Loucy (cell line): Measurements from ENCODE around the gene ZNF154.

Experiments used
- H2AFZ ChIP-seq: fragments of 200-600 bp; sonication (generic); 2 replicates; pipeline ENCODE4 v1.6.0; 2016; ENCODE audit warnings: antibody characterized with exemption, mild to moderate bottlenecking, low read length, moderate library complexity
- H3F3A ChIP-seq: fragments of 200-600 bp; 2 replicates; pipeline ENCODE4 v1.6.0; 2016; ENCODE audit warnings: antibody characterized with exemption, low read depth, mild to moderate bottlenecking
- H3K27me3 ChIP-seq: fragments of 200-600 bp; sonication (generic); 2 replicates; pipeline ENCODE4 v1.6.1; 2014; ENCODE audit warnings: low read length, mild to moderate bottlenecking; ENCODE audit not compliant: insufficient read depth, poor library complexity, severe bottlenecking
- H3K36me3 ChIP-seq: fragments of 200-600 bp; sonication (generic); 2 replicates; pipeline ENCODE4 v1.6.1; 2016; ENCODE audit warnings: low read length; ENCODE audit not compliant: insufficient read depth
- H3K4me1 ChIP-seq: fragments of 200-600 bp; sonication (generic); 2 replicates; pipeline ENCODE4 v1.5.1; 2014; ENCODE audit warnings: low read length, mild to moderate bottlenecking; ENCODE audit not compliant: insufficient read depth, poor library complexity, severe bottlenecking
- H3K4me2 ChIP-seq: fragments of 200-600 bp; sonication (generic); 2 replicates; pipeline ENCODE4 v1.6.0; 2014; ENCODE audit warnings: antibody characterized with exemption, low read length, low read depth, mild to moderate bottlenecking; ENCODE audit not compliant: poor library complexity, severe bottlenecking
- H3K4me3 ChIP-seq: fragments of 200-600 bp; sonication (generic); 2 replicates; pipeline ENCODE4 v1.5.1; 2014; ENCODE audit warnings: low read length, mild to moderate bottlenecking, mixed read lengths; ENCODE audit not compliant: poor library complexity, severe bottlenecking
- H3K79me2 ChIP-seq: fragments of 200-600 bp; sonication (generic); 2 replicates; pipeline ENCODE4 v1.6.1; 2014; ENCODE audit warnings: low read length; ENCODE audit not compliant: insufficient read depth
- H3K9ac ChIP-seq: fragments of 200-600 bp; sonication (generic); 2 replicates; pipeline ENCODE4 v1.6.0; 2014; ENCODE audit warnings: mild to moderate bottlenecking, low read depth, low read length, moderate library complexity; ENCODE audit not compliant: poor library complexity, severe bottlenecking
- H3K9me2 ChIP-seq: fragments of 200-600 bp; sonication (generic); replicated peaks from 2 replicates; pipeline ENCODE4 v1.6.1; 2016; ENCODE audit warnings: low read depth, low read length, mixed read lengths
- H3K9me3 ChIP-seq: fragments of 200-600 bp; sonication (generic); 2 replicates; pipeline ENCODE4 v1.6.1; 2014; ENCODE audit warnings: mild to moderate bottlenecking, antibody characterized with exemption, low read length, low read depth; ENCODE audit not compliant: insufficient read depth
- H4K20me1 ChIP-seq: fragments of 200-600 bp; sonication (generic); 2 replicates; pipeline ENCODE4 v1.6.0; 2014; ENCODE audit warnings: antibody characterized with exemption, low read length, mild to moderate bottlenecking; ENCODE audit not compliant: insufficient read depth, poor library complexity, severe bottlenecking
- CTCF ChIP-seq: fragments of 200-600 bp; sonication (generic); conservative IDR thresholded peaks from 2 replicates; pipeline ENCODE4 v1.5.1; 2014; ENCODE audit warnings: mild to moderate bottlenecking, antibody characterized with exemption, low read length
- EZH2phosphoT487 ChIP-seq: fragments of 200-600 bp; IDR thresholded peaks from 2 replicates; pipeline ENCODE4 v1.6.1; 2018; ENCODE audit warnings: antibody characterized with exemption, mild to moderate bottlenecking, moderate library complexity, borderline replicate concordance

Gene ZNF154

GRCh38 chr19:57675881-57676280 lies 33.1 kb downstream of the ZNF154 start:
- Histone ChIP-seq H3K4me3 (no peak overlapping the region), H3K4me2 (no peak overlapping the region), H3K9me3 (peaks cover 2% of the 10 kb centered on the region; the same call in 1 of the 2 replicates), H3K9me2 (no peaks in the 10 kb centered on the region), H4K20me1 (no peaks in the 10 kb centered on the region), H2AFZ (no peak overlapping the region), H3K27me3 (peaks cover 24% of the 10 kb centered on the region), H3F3A (no peaks in the 10 kb centered on the region), H3K4me1 (no peaks in the 10 kb centered on the region), H3K9ac (no peak overlapping the region), H3K79me2 (no peaks in the 10 kb centered on the region), H3K36me3 (no peaks in the 10 kb centered on the region)
- TF ChIP-seq CTCF (no peak), EZH2phosphoT487 (no peak)

GRCh38 chr19:57672466-57672865 lies 36.5 kb downstream of the ZNF154 start:
- Histone ChIP-seq H3K36me3 (no peaks in the 10 kb centered on the region), H3K4me3 (no peak overlapping the region), H3K9ac (no peak overlapping the region), H3K4me1 (no peaks in the 10 kb centered on the region), H3K79me2 (no peaks in the 10 kb centered on the region), H3F3A (no peaks in the 10 kb centered on the region), H3K9me2 (no peaks in the 10 kb centered on the region), H3K27me3 (peaks cover 7% of the 10 kb centered on the region), H2AFZ (no peak overlapping the region), H3K9me3 (peaks cover 2% of the 10 kb centered on the region; the same call in 1 of the 2 replicates), H4K20me1 (no peaks in the 10 kb centered on the region), H3K4me2 (no peak overlapping the region)
- no peak for TF ChIP-seq EZH2phosphoT487
- TF ChIP-seq CTCF, result no peak

- H3K79me2 ChIP-seq, result no peaks in the 10 kb centered on the region
- H3K9ac ChIP-seq, result no peak overlapping the region
- H3K4me1 ChIP-seq, result no peaks in the 10 kb centered on the region
- peaks cover 2% of the 10 kb centered on the region; the same call in 1 of the 2 replicates for H3K9me3 ChIP-seq
- H3K4me2 ChIP-seq, result no peak overlapping the region
- H3K4me3 ChIP-seq, result no peak overlapping the region
- no peaks in the 10 kb centered on the region for H4K20me1 ChIP-seq
- no peaks in the 10 kb centered on the region for H3K27me3 ChIP-seq
- H3K36me3 ChIP-seq, result no peaks in the 10 kb centered on the region
- no peaks in the 10 kb centered on the region for H3K9me2 ChIP-seq
- TF ChIP-seq CTCF (no peak), EZH2phosphoT487 (no peak)
- no peak overlapping the region for H2AFZ ChIP-seq
- no peaks in the 10 kb centered on the region for H3F3A ChIP-seq
Observed at GRCh38 chr19:57671124-57671895, 37.7 kb downstream of the ZNF154 start.
